CD4-positive, alpha-beta T cell (primary cell): ENCODE results near the gene NUB1. TPM values are rescaled to one million over a fixed set of nuclear protein-coding genes. Genes with fewer than 3 reads are reported as not detected.

ENCODE experiments used
- ATAC-seq: fragments of 200-7000 bp; cut with Tn5 transposase; one replicate; pipeline ENCODE4 v1.10.0; 2022; ENCODE audit warnings: mild to moderate bottlenecking; ENCODE audit not compliant: poor library complexity
- CTCF ChIA-PET: fragments of 350-600 bp; sonication (Branson Sonifier 250); formaldehyde crosslinking; loops from one replicate; lab custom pipeline; 2021; ENCODE audit warnings: antibody characterized with exemption, inconsistent platforms; lab: Charles Lee
- POLR2A ChIA-PET: fragments of 350-600 bp; sonication (Branson Sonifier 250); formaldehyde crosslinking; loops from one replicate; lab custom pipeline; 2021; ENCODE audit warnings: antibody characterized with exemption, inconsistent platforms; lab: Charles Lee
- DNase-seq, 14 experiments: peaks; one replicate each; pipeline ENCODE4 v3.0.0-alpha.2; 2013 to 2020; ENCODE audit warnings: mixed read lengths in 2 of 14
- H3K27ac ChIP-seq, 2 donors: one replicate each; pipeline versions ENCODE4 v1.5.1 to v1.7.0; 2013; ENCODE audit warnings: low read length in 2 of 2, low read depth in 1 of 2, mild to moderate bottlenecking in 1 of 2
- H3K27me3 ChIP-seq, 2 experiments: 1 replicate in 1 of 2; 2 replicates in 1 of 2; pipeline versions ENCODE4 v1.6.1 to v1.7.0; 2013; ENCODE audit warnings: low read length in 2 of 2, control low read depth in 1 of 2, mild to moderate bottlenecking in 1 of 2, moderate library complexity in 1 of 2; ENCODE audit not compliant: insufficient read depth in 2 of 2, control insufficient read depth in 1 of 2
- H3K36me3 ChIP-seq: one replicate; pipeline ENCODE4 v1.6.1; 2013; ENCODE audit warnings: low read length, control low read depth; ENCODE audit not compliant: insufficient read depth
- H3K4me1 ChIP-seq: one replicate; pipeline ENCODE4 v1.6.1; 2013; ENCODE audit warnings: low read length, control low read depth; ENCODE audit not compliant: insufficient read depth
- H3K4me3 ChIP-seq: one replicate; pipeline ENCODE4 v1.5.1; 2013; ENCODE audit warnings: mild to moderate bottlenecking, low read length, moderate library complexity
- H3K9me3 ChIP-seq, 2 experiments: 1 replicate in 1 of 2; 2 replicates in 1 of 2; pipeline versions ENCODE4 v1.6.1 to v1.7.0; 2013; ENCODE audit warnings: low read length in 2 of 2, mild to moderate bottlenecking in 2 of 2, control low read depth in 1 of 2, moderate library complexity in 1 of 2; ENCODE audit not compliant: control insufficient read depth in 1 of 2, insufficient read depth in 1 of 2
- H3K27ac Mint-ChIP-seq: one replicate; pipeline ENCODE4 v1.8.0; 2020; ENCODE audit warnings: mixed read lengths
- H3K27me3 Mint-ChIP-seq: one replicate; pipeline ENCODE4 v1.8.0; 2021; ENCODE audit warnings: mixed read lengths
- H3K36me3 Mint-ChIP-seq: one replicate; pipeline ENCODE4 v1.8.0; 2021; ENCODE audit warnings: low read depth, mixed read lengths
- H3K4me1 Mint-ChIP-seq: one replicate; pipeline ENCODE4 v1.8.0; 2021; ENCODE audit warnings: low read depth, mixed read lengths
- H3K4me3 Mint-ChIP-seq: one replicate; pipeline ENCODE4 v1.8.0; 2020; ENCODE audit warnings: mild to moderate bottlenecking, mixed read lengths
- H3K9me3 Mint-ChIP-seq: one replicate; pipeline ENCODE4 v1.8.0; 2020; ENCODE audit warnings: mixed read lengths
- CTCF ChIP-seq: fragments of 200-600 bp; IDR thresholded peaks from one replicate; pipeline ENCODE4 v1.8.0; 2022; ENCODE audit warnings: antibody characterized with exemption, mild to moderate bottlenecking
- intact Hi-C, 2 experiments: fragments of 100-400 bp; cut with DNase I in 1 of 2; cut with micrococcal nuclease in 1 of 2; formaldehyde crosslinking; loops; one replicate each; pipeline versions ENCODE4 v1.15.1 to v1.9.0; 2023 to 2025; cut with DNase I, micrococcal nuclease
- polyA plus RNA-seq, 2 donors: library from polyadenylated mRNA; unstranded; fragments of 120-200 nt; gene quantifications; one replicate each; pipeline ENCODE4 v1.2.1, GENCODE V29; 2013
- total RNA-seq, 174 experiments: library from RNA in 2 of 174; stranded (reverse) in 2 of 174; gene quantifications; one replicate each; pipeline ENCODE4 v1.2.3 and lab custom pipeline; 2021 to 2026

Gene NUB1
- total RNA-seq = 10 to 100 TPM; 86.0 to 90.4 TPM
- 82.7 TPM for polyA plus RNA-seq (2013, experiment 1 of 2)
- 92.1 TPM for polyA plus RNA-seq (2013, experiment 2 of 2)
- total RNA-seq (lab: John Stamatoyannopoulos, UW) = 26.3 to 278 (median 126) reads per million in 172 experiments

- intact Hi-C loops = loop anchor here (1.0 to 10.0 kb wide), 4 partner anchors 9 to 1333 kb away; partner anchors contain the start of gene XRCC2 (in 1 of the 2)
Measured at GRCh38 chr7:151341357-151342101, at the start of gene NUB1. TSS of gene NUB1 (plus strand) at chr7:151341812. CDS start at chr7:151345350, 3,538 bp downstream.

GRCh38 chr7:151292850-151293249, 48.8 kb upstream of the NUB1 start:
- Mint-ChIP-seq H3K9me3 (peaks cover 1% of the 10 kb centered on the region), H3K4me1 (no peaks in the 10 kb centered on the region), H3K36me3 (no peaks in the 10 kb centered on the region), H3K27me3 (peaks cover 8% of the 10 kb centered on the region), H3K4me3 (no peak overlapping the region), H3K27ac (no peak overlapping the region)
- DNase-seq (no peak), ATAC-seq (no peak)
- H3K9me3 ChIP-seq = no peaks in the 10 kb centered on the region
- no peak for TF ChIP-seq CTCF
- H3K4me1 ChIP-seq = no peaks in the 10 kb centered on the region
- H3K27me3 ChIP-seq = no peaks in the 10 kb centered on the region
- no peak overlapping the region for H3K4me3 ChIP-seq
- no peaks in the 10 kb centered on the region for H3K36me3 ChIP-seq
- intact Hi-C loops = no loop called here
- ChIA-PET CTCF (no interaction called here), POLR2A (no interaction called here)
- no peak overlapping the region for H3K27ac ChIP-seq

More at GRCh38 chr7:151341357-151342101, at the start of gene NUB1:
- peak within 1 kb of the TSS; percentile 88 for H3K4me3 ChIP-seq
- peak within 1 kb of the TSS; percentile 55 to 88 for H3K27ac ChIP-seq
- Mint-ChIP-seq H3K27me3 (no peaks in the 10 kb centered on the region), H3K4me3 (peak within 1 kb of the TSS; percentile 93), H3K36me3 (peaks cover 37% of the 10 kb centered on the region), H3K27ac (peak within 1 kb of the TSS; percentile 92), H3K9me3 (peaks cover 5% of the 10 kb centered on the region), H3K4me1 (peaks cover 49% of the 10 kb centered on the region)
- no peaks in the 10 kb centered on the region for H3K9me3 ChIP-seq
- peak; percentile 81 to 98 (median 90) for DNase-seq
- POLR2A ChIA-PET = interaction anchor here (0.6 to 3.4 kb wide), 15 partner anchors 10 to 801 kb away, joined by 3 to 65 read pairs (median 4); partner anchors contain the start of genes ABCF2 and RHEB
- peaks cover 34% of the 10 kb centered on the region for H3K4me1 ChIP-seq
- no peaks in the 10 kb centered on the region for H3K27me3 ChIP-seq
- CTCF ChIA-PET = interaction anchor here (0.8 to 3.8 kb wide), 5 partner anchors 9 to 313 kb away, joined by 3 to 25 read pairs (median 5); partner anchors contain the start of gene ABCB8
- peak; percentile 90 for ATAC-seq
- no peak for TF ChIP-seq CTCF
- peaks cover 25% of the 10 kb centered on the region for H3K36me3 ChIP-seq

- Histone ChIP-seq H3K4me1 (no peaks in the 10 kb centered on the region), H3K36me3 (no peaks in the 10 kb centered on the region), H3K27ac (no peak overlapping the region), H3K4me3 (no peak overlapping the region), H3K9me3 (no peaks in the 10 kb centered on the region), H3K27me3 (peaks cover 0 to 6% of the 10 kb centered on the region in 2 experiments)
- Mint-ChIP-seq H3K27ac (no peak overlapping the region), H3K4me3 (no peak overlapping the region), H3K4me1 (no peaks in the 10 kb centered on the region), H3K27me3 (peaks cover 18% of the 10 kb centered on the region), H3K36me3 (no peaks in the 10 kb centered on the region), H3K9me3 (peaks cover 3% of the 10 kb centered on the region)
- no peak for TF ChIP-seq CTCF
- ChIA-PET POLR2A (no interaction called here), CTCF (no interaction called here)
- no peak for ATAC-seq
- intact Hi-C loops = no loop called here
- DNase-seq = no peak
Measured at GRCh38 chr7:151296202-151296992, 45.2 kb upstream of the NUB1 start.
